ENCODE measurements around the gene ZNF25. TPM values are rescaled to one million over a fixed set of nuclear protein-coding genes. Genes with fewer than 3 reads are reported as not detected.
"Not testable (repeated sequence)": the region's sequence is repeated elsewhere in the genome, so short reads cannot be mapped to it uniquely, and the experiment has no call there.

The ZNF25 gene
- total RNA-seq = 5.0 and 5.3 TPM in 2 replicates

DNA sequence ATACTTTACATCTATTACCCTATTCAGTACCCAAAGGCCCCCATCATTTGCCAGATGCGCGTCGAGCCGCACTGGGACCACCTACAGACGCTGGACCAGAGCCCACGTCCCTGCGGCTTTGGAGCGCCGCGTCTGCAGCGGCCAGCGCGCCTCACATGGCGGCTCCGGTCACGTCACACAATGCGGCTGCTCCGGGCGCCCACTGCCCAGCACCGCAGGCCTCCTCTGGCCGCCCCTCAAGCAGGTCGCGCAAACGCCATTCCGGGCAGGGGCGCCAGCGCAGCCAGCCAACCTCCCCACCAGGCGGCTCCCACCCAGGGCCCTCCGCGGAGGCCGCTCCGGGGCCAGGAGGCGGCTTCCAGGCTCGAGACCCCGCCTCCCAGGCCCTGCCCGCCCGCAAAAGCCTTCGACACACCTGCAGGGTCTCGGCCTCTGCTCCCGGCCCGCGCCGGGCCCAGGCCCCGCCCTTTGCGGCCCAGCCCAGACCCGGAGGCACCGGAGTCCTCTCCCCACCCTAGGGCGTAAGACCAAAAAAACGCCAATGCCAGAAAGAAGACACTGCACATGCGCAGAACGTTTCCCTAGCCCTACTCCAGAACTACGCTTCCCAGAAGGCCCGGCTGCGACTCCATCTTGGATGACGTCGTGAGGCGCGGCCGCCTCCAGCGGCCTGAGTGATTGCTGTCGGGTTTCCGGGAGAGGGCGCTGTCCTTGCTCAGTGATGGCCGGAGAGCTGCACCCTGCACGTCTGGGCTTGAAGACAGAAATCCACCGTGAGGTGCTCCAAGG lies at the start of gene ZNF25:
ZNF25 (minus strand) TSS at position 557 of the 789 bp plus-strand sequence. CDS start 4,925 bp downstream, outside the sequence.
- peak; percentile 87 for DNase-seq (ENCODE audit: extremely low read depth, low read depth, low spot score)

DNA sequence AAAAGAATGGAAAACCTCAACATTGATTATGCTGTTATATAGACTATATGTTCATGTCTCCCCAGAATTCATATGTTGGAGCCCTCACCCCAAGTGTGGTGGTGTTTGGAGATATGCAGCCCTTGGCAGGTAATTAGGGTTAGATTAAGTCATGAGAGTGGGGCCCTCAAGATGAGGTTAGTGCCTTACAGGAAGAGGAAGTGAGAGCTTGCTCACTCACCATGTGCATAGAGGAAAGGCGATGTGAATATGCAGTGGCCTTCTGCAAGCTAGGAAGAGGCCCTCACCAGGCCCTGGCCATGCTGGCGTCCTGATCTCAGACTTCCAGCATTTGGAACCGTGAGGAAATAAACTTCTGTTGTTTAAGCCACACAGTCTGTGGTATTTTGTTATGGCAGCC lies 48.8 kb upstream of the ZNF25 start:
- no peak for DNase-seq (ENCODE audit: extremely low read depth, low read depth, low spot score)

DNA sequence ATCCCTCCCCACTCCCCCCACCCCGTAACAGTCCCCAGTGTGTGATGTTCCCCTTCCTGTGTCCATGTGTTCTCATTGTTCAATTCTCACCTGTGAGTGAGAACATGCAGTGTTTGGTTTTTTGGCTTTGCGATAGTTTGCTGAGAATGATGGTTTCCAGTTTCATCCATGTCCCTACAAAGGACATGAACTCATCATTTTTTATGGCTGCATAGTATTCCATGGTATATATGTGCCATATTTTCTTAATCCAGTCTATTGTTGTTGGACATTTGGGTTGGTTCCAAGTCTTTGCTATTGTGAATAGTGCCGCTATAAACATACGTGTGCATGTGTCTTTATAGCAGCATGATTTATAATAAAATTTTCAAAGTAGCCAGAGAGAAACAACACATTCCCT lies 42.7 kb upstream of the ZNF25 start:
- DNase-seq (ENCODE audit: extremely low read depth, low read depth, low spot score) = not testable (repeated sequence)

DNA sequence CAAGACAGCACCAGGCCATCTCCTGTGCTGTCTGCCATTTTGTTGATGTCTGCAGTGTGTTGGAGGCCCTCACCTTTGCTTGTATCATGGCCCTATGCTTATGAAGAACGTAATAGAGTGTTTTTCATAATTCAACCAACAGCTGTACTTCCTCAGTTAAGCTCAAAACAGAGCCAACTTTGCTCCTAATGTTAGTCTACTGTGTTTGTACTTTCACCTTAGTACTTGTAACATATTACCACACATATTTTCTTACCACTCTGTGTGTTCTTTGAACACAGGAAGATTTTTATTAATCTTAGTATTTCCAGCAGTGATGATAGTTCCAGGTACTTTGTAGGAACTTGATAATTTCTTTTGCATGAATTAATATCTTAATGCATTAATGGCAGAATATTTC lies 39.9 kb upstream of the ZNF25 start:
- no peak for DNase-seq (ENCODE audit: extremely low read depth, low read depth, low spot score)

DNA sequence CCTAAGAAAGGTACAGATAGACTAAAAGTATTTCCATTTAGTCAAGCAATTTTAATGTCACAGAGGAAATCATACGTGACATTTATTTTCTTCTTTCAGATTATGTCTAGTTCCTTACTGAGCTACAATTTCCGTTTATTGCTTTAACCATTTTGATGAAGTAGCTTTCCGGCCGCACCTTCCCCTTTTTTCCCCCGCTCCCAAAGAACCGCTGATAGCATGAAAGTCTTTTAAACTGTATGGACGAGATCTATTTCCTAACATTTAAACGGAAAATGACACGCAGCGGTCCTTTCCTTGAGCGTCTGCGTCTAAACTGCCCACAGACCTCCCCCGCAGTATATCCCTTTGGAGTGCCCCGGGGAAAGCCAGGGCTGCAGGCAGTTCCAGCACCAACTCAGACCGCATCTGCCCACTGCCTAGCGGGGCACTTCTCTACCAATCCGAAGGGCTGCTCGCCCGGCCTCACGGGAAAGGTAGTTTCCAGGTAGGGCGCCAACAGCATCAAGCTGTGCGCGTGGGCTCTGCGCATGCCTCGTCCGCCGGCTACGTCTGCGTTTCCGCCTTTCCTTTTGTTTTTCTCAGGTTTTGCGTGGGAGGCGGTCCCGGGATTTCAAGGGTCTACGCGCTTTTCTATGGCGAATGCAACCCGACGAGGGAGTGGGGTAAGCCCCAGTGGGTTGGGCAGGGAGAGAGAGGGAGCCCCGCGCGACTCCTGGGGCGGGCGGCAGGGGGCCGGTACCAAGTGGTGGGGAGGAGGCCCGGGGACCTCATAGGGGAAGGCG lies 33.9 kb upstream of the ZNF25 start, which contains the start of gene ZNF33A:
ZNF33A (plus strand) TSS at position 557 of the 785 bp plus-strand sequence. CDS start 1,667 bp downstream, outside the sequence.
- peak; percentile 67 for DNase-seq (ENCODE audit: extremely low read depth, low read depth, low spot score)

DNA sequence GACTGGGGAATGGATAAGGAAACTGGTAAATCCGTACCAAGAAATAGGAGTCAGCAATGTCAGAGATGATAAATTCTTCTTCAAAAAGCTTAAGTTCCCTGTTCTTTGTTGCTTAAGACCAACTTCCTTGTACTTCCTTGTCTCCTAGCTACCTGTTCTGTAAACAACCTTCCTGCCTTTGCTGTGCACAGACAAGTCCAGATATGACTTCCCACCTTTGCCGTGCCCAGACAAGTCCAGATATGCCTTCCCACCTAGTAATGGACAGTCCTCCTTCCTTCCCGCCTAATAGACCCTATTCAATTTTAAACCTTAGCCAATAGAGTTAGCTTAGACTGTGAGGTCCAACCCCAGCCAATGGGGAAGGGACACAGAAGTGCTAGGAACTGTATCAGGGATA lies 31.5 kb upstream of the ZNF25 start:
- no peak for DNase-seq (ENCODE audit: extremely low read depth, low read depth, low spot score)

DNA sequence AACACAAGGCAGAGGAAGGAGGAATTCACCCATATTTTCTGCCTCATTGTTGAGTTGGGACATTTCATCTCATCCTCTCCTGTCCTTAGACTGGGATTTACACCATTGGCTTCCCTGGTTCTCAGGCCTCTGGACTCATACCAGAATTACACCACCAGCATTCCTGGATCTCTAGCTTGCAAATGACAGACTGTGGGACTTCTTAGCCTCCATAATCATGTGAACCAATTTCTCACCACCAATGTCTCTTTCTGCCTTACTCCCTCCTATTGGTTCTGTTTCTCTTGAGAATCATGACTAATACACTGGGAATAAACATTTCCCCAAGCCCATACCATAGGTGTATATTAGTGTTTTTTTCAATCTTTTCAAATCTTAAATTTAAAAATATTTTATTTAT lies 31.1 kb upstream of the ZNF25 start:
- DNase-seq (ENCODE audit: extremely low read depth, low read depth, low spot score) = no peak

DNA sequence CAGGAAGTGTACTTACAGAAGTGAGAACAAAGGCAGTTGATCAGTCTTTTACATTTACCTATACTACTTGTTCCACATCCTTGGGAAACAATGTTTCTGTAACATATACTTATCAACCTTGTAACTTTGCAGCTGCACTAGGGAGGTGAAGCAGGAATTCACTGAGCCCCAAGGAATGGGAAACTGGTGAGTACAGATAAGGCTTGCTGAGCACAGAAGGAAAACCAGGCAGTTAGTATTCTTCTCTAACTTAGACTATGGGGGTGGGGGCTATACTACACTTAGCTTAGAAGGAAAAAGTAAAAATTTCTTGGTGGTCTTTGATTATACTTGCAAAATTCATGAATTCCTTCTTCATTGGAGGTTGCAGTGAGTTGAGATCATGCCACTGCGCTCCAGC lies 27.1 kb upstream of the ZNF25 start:
- DNase-seq (ENCODE audit: extremely low read depth, low read depth, low spot score) = no peak

DNA sequence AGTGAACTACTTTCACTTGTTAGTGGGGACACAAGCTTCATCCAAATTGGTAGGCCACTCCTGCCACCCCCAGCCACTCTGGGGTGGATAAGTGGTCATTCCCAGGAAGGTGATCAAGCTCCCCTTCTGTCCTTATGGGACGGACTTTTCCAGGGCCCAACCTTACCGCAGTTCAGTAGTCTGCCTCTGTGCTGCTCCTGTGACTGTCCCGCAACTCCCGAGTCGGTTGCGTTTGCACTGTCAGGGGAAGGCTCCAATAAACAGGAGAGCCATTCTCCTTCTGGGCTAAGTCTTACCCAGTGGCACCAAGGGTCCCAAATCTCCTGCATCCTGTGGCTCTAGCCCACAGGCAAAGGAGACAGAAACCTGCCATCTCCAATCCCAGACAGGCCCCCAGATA lies 26.6 kb upstream of the ZNF25 start:
- DNase-seq (ENCODE audit: extremely low read depth, low read depth, low spot score) = no peak

DNA sequence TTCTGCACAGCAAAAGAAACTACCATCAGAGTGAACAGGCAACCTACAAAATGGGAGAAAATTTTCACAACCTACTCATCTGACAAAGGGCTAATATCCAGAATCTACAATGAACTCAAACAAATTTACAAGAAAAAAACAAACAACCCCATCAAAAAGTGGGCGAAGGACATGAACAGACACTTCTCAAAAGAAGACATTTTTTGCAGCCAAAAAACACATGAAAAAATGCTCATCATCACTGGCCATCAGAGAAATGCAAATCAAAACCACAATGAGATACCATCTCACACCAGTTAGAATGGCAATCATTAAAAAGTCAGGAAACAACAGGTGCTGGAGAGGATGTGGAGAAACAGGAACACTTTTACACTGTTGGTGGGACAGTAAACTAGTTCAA lies 24.0 kb upstream of the ZNF25 start:
- not testable (repeated sequence) for DNase-seq (ENCODE audit: extremely low read depth, low read depth, low spot score)

DNA sequence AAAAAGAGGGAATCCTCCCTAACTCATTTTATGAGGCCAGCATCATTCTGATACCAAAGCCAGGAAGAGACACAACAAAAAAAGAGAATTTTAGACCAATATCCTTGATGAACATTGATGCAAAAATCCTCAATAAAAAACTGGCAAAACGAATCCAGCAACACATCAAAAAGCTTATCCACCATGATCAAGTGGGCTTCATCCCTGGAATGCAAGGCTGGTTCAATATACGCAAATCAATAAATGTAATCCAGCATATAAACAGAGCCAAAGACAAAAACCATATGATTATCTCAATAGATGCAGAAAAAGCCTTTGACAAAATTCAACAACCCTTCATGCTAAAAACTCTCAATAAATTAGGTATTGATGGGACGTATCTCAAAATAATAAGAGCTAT lies 22.5 kb upstream of the ZNF25 start:
- DNase-seq (ENCODE audit: extremely low read depth, low read depth, low spot score) = not testable (repeated sequence)

DNA sequence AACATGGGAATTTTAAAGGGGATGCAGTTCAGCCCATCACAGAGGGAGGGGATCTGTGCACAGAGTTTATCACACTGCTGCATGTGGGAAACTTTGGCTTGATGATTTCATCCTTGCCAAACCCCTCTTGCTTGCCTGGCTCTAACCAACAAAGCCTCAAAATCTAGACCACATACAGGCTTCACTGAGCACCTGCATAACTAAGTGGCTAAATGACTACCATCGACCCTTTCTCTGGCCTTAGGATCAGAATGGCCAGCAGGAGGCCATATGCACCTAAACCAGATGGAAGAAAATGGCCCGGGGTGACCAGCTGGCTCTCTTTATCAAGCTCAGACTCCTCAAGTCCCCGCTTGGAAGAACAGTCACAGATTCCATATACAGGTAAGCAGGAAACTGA lies 15.6 kb upstream of the ZNF25 start:
- no peak for DNase-seq (ENCODE audit: extremely low read depth, low read depth, low spot score)

DNA sequence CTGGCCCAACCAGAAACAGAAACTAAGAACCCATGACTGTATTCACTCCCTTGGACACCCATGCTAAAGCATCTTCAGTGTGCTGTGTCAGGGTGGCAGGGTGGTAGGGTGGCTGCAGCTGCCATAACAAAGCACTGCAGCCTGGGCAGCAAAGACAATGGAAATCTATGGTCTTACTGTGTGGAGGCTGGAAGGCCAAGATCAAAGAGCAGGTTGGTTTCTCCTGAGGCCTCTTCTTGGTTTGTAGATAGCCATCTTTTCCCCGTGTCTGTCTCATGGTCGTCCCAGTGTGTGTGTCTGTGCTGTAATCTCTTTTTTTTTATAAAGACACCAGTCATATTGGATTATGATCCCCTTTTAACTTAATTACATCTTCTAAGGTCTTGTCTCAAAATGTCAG lies 15.2 kb upstream of the ZNF25 start:
- no peak for DNase-seq (ENCODE audit: extremely low read depth, low read depth, low spot score)

DNA sequence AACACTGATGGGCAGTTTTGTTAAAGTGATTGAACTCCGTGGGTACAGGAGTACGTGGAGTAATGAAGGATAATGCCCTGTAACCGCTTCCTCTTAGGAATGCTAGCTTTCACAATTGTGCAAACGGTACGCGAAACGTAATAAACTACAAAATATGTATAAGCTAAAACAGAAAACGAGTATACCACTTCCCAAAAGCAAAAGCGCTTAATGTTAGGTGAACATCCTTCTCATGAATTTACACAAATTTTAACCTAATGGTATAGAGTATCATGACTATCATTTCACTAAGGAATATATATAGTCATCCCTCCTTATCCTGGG lies 395 bp upstream of the ZNF25 start:
- DNase-seq (ENCODE audit: extremely low read depth, low read depth, low spot score) = no peak

DNA sequence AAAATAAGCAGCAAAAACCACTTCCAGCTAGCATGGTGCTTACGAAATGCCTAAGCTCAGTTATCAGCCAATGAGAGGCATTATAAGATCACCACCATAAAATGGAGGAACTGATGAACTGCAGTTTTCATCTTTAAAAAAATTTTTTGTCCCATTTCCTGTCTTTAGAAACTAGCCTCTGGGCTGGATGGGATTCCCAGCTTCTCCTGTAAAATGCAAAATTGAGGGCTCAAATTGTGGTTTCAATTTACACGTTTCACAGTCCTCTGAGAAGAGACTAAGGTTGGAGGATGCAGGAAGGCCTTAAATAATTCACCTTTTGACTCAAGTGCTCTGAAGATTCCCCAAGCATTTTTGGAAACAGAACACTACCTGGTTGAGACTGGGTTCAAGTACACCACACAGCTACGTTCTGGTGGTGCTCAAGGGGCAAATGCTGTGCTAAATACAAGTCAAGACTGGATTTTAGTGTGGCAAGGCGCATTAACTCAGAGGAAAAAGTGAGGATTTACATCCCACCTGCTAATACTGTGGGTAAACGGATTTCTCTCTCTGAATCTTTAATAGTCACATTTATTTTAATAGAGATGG lies 951 bp downstream of the ZNF25 start:
- DNase-seq (ENCODE audit: extremely low read depth, low read depth, low spot score) = no peak

DNA sequence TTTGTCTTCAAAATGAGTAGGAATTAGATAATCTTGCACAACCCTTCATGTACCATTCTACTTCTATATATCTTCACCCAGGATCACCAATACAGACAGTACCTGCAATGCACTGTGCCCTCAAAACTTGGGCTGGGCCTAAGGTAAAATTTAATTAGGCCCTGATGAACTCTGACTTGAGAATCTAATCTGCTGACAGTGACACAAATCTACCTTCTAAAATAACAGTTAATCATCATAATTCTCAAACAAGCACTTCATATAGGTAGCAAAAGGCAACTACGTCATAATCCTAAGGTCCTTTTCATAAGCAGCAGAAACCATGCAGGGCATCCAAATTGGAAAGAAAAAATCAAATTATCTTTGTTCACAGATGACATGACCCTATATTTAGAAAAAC lies 4.1 kb downstream of the ZNF25 start:
- DNase-seq (ENCODE audit: extremely low read depth, low read depth, low spot score) = no peak

DNA sequence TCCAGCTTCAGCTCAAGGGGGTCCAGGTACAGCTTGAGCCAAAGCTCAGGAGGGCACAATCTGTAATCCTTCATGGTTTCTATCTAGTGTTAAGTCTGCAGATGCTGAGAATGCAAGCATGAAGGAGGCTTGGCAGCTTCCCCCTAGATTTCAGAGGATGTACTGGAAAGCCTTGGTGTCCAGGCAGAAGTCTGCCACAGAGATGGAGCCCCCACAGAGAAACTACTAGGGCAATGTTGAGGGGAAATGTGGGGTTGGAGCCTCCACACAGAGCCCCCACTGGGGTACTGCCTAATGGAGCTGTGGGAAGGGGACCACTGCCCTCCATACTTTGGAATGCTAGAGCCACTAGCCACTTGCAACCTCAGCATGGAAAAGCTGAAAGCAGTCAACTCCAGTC lies 11.4 kb downstream of the ZNF25 start:
- DNase-seq (ENCODE audit: extremely low read depth, low read depth, low spot score) = no peak

DNA sequence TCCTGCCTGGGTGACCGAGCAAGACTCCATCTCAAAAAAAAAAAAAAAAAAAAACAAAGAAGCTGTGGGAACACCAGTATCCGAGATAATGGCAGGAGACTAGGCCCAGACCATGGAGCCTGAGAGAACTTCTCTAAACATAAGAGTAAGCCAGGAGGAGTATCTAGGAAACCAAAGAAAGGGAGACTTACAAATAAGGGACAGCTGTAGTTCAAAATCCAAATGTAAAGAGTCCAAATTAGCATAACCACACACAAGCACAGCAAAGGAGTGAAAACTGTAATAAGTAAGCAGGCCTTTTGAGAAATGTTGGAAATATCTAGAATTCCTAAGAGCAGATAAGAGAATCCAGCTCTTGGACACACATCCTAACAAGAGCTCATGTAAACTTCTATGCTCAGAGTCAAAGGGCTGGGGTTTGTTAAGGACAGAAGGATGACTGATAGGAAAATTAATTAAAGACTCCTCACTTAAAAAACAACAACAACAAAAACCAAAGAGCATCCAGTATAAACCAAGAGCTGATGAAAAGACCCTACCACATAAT lies 15.8 kb downstream of the ZNF25 start:
- DNase-seq (ENCODE audit: extremely low read depth, low read depth, low spot score) = no peak

DNA sequence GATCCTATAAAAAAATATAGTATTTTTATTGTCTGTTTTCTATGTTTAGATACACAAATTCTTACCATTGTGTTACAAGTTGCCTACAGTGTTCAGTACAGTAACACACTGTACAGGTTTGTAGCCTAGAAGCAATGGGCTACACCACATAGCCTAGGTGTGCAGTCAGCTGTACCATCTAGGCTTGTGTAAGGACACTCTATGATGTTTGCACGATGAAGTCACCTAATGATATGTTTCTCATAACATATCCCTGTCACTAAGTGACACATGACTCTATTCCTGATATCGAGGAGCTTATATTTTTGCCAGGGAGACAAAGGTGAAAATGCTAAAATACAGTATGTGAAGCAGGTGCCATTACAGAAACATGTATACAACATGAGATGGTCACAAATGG lies 18.6 kb downstream of the ZNF25 start:
- DNase-seq (ENCODE audit: extremely low read depth, low read depth, low spot score) = no peak

DNA sequence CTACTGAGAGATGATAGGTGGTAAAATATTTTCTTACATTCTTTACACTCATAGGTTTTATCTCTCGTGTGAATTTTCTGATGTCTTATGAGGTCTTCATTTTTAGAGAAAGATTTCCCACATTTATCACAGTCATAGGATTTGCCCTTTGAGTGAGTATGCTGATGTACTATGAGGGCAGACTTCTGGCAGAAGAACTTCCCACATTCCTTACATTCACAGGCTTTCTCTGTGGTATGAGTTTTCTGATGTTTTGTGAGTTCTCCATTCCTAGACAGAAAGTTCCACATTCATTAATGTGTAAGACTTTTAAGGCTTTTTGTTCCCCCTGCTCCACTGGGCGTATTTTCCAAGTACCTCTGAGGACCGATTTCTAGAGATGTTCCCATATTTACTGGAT lies 23.5 kb downstream of the ZNF25 start:
- no peak for DNase-seq (ENCODE audit: extremely low read depth, low read depth, low spot score)

DNA sequence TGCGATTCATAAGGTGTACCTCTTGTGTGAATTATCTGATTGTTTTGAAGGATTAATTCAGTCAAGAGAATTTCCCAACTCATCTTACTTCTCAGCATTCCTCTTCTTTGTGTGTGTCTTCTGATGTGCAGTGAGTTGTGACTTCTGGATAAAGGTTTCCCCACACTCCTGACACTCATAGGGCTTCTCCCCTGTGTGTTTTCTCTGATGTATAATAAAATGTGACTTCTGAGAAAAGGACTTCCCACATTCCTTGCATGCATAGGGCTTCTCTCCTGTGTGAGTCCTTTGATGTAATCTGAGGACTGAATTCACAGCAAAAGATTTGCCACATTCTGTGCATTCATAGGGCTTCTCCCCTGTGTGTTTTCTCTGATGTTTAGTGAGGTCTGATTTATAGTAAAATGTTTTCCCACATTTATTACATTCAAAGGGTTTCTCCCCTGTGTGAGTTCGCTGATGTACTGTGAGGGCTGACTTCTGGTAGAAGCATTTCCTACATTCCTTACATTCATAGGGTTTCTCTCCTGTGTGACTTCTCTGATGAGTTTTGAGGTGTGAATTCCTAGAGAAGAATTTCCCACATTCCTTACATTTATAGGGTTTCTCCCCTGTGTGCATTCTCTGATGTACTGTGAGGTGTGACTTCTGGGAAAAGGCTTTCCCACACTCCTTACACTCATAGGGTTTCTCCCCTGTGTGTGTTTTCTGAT lies 24.2 kb downstream of the ZNF25 start:
- DNase-seq (ENCODE audit: extremely low read depth, low read depth, low spot score) = no peak

Data from glomerular endothelial cell (primary cell).